HG03521 (cell line): ENCODE data around the gene EXD3.

Experiments
- ATAC-seq: cut with Tn5 transposase; IDR thresholded peaks from one replicate; pipeline ENCODE4 v1.9.1; 2021; ENCODE audit warnings: mild to moderate bottlenecking, moderate library complexity; ENCODE audit not compliant: unreplicated experiment

EXD3 gene

DNA sequence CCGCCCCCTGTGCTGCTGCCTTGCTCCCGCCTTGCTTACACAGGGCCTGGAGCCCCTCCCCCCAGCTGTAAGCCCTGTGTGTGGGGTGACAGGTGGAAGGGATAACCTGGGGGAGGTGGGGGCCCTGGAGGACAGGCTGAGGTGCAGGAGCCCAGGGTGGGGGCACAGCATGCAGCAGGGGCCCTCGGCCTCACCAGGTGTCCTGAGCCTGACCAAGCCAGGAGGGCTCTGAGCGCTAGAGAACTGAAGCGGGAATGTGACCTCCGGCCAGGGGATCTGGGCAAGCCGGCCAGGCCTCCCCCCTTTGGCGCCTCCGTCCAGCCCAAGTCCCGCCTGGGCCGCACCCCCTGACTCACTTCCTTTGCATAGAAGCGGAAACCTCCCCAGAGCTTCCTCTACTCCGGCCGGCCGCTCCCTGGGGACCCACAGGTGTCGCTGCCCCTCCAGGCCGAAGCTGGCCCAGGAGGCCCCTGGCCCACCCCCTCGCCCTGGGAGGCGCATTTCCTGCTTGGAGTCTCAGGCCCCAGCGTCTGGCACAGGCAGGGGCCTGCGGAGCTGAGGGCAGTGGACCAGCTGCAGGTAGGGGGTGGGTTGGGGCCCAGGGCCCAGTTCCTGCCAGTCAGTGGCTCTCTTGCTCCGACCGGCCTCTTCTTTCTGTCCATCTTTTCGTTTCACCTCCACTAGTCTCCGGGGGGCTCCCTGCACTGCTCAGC lies 145.5 kb downstream of the EXD3 start, which contains the start of gene TOR4A:
TOR4A (plus strand) TSS at position 398 of the 713 bp plus-strand sequence. CDS start 964 bp downstream, outside the sequence.
- no peak for ATAC-seq

DNA sequence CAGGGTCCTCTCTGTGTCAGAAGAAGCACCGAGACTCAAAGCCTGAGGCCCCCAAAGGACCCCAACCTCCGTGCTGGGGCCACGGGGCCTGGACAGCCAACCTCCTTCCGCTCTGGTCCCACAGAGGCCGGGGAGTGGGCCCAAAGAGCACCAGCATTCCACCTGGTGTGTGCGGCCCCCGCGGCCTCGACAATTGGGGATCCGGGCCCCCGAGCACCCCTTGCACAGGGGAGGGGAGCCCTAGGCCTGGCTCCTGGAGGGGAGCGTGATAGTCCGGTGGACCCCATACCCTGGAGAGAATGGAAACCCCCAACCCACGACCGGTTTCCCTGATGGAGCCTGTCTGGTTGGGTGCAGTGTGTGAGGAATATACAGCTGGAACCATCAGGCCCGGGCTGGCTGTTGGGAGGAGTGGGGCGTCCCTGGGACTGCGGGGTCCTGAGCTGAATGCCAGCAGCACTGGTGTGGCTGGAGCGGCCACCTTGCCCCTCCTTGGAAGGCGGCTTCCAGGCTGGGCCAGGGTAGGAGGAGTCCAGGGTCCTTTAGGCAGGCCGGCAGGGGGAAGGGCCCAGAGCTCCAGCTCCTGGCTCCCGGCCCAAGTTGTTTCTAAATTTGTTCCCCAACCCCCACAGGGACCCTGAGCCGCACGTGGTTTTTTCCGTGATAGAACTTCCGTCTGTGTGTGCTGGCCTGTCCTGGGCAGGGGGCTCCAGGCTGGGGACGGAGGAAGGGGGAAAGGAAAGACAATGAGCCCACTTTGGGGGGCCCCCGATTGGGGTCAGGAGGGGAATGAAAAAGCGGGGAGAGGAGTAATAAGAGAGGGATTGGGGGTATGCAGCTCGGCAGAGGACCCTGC lies 146.3 kb downstream of the EXD3 start:
- no peak for ATAC-seq

DNA sequence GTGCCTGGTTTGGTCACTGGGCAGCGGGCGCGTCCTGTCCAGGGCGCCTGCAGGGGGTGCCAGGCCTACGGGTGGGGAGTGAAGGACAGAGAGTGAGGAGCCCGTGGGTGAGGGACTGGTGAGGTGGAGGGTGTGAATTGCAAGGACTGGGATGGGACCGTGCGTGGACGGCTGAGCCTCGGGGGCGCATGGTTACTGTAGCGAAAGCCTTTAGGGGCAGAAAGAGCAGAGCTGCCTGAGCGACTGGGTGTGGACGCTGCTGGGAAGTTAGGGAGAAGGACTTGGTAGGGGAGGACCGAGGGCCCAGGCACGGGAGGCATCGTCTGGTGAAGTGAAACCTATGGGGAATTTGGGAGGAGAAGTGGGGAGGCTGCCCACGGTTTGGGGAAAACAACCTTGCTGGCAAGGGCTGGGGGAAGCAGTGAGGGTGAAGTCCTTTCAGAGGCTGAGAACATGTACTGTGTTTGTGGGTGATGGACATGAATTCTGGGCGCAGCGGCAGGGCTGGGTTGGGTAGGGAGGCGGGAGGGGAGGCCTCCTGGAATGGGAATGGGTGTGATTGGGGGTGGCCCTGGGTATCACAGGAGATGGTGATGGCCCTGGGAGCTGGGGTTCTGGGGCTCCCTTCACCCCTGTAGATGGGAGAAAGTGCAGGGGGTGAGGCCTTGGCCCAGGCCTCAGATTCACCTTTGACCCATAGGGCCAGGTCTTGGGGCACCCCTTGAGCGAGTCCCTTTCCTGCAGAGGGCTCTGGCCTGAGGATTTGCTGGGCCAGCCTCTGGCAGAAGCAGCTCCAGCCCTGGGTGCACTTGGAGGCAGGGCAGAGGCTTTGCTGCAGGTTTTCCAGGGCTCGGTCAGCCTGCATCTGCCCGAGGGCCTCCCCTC lies 147.1 kb downstream of the EXD3 start:
- no peak for ATAC-seq

DNA sequence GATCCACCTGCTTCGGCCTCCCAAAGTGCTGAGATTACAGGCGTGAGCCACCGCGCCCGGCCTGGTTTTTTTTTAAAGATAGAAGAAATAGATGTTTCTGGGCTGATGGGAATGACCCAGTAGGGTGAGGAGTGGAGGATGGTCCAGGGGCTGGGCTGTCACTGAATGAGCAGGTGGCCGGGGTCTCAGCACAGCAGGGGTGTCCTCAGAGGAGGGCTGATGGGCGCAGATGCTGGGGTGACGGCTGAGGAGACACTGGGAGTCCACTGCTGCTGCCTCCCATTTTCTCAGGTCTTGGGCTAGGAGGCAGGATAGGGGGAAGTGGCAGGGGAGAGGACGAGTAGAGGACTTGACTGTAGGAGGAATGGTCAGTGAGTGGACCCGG lies 147.8 kb downstream of the EXD3 start:
- no peak for ATAC-seq

DNA sequence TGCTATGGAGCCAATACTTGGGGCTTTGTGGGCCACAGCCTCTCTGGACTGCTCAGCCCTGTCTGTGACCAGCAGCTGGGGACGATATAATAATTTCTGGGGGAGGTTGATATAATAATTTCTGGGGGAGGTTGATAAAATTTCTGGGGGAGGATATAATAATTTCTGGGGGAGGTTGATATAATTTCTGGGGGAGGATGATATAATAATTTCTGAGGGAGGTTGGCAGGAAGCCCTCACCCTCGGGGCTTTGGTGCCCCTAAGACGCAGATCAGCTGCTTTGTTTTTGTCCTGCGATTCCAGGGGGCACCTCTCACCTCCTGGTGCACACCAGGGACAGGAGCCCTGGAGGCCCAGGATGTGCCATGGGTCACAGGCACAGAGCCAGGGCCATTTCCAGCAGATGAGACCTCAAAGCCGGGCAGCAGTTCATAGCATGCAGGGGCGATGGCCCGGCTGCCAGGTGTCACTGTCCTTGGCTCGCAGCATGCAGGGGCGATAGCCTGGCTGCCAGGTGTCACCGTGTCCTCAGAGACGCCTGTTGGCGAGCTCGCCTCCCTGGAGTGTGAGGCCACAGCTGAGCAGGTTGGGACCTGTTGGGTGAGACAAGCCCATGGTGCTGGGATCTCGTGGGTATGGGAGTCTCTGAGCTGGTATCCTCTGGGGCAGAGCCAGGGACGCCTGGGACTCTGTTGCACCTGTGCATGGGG lies 149.2 kb downstream of the EXD3 start:
- ATAC-seq, result no peak

DNA sequence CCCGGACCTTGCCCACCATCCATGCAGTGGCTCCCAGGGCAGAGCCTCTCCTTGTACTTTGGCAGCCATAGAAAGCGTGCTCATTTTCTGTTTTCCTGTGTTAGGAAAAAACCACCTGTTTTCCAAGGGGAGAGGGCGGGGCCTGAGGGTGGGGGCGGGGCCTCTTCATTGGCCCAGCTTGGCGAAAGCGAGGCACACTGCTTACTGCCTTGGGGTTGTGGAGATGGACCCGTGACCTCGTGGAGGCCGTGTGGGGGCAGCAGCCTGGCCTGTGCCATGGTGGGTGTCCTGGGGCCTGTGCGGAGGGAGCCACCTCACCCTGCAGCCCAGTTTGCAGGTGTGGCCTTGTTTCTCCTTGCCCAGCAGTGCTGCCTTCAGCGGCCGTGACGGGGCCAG lies 149.9 kb downstream of the EXD3 start:
- no peak for ATAC-seq

DNA sequence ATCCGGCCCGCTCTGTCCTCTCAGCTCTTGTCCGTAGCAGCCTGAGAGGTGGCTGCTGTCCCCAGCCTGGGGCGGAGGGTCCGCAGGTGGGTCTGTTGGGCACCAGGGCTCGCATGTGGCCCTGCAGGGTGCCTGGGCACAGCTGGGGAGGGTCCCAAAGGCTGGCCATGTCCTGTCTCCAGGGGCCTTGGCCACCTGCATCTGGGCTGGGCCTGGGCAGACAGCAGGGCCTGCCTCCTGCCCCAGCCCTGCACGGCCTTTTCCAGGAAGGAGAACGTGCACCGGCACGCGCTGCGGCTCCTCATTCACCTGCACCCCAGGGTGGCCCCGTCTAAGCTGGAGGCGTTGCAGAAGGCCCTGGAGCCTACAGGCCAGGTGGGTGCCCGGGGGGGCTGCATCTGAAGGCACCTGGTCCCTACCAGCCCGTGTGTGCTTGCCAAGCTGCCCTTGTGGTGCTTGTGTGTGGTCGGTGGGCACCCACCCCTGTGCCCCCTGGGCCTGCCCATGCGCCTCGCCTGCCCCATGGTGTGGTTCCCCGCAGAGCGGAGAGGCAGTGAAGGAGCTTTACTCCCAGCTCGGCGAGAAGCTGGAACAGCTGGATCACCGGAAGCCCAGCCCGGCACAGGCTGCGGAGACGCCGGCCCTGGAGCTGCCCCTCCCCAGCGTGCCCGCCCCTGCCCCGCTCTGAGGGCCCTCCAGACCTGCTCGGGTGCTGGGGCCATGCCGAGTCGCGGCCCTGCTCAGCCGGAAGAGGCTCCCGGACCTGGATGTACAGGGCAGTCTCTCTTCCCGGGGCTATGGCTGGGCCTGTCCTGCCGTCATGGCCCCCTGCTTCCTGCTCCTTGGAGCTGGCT lies 150.5 kb downstream of the EXD3 start:
- no peak for ATAC-seq

DNA sequence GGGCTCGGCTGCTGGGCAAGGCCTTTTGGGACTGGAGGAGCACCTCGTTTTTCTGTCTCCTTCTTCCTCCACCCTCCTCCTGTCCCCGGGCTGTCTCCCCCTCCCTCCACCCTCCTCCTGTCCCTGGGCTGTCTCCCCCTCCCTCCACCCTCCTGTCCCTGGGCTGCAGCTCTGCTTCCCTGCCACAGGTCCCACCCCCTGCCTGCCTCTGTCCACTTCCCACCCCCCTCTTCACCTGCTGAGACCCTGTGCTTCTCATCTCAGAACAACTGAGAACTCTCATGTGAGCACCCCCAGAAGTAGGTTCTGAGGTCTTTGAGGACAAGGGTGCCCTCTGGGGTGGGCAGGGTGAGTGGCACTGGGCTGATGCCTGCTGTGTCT lies 151.3 kb downstream of the EXD3 start:
- ATAC-seq, result no peak

DNA sequence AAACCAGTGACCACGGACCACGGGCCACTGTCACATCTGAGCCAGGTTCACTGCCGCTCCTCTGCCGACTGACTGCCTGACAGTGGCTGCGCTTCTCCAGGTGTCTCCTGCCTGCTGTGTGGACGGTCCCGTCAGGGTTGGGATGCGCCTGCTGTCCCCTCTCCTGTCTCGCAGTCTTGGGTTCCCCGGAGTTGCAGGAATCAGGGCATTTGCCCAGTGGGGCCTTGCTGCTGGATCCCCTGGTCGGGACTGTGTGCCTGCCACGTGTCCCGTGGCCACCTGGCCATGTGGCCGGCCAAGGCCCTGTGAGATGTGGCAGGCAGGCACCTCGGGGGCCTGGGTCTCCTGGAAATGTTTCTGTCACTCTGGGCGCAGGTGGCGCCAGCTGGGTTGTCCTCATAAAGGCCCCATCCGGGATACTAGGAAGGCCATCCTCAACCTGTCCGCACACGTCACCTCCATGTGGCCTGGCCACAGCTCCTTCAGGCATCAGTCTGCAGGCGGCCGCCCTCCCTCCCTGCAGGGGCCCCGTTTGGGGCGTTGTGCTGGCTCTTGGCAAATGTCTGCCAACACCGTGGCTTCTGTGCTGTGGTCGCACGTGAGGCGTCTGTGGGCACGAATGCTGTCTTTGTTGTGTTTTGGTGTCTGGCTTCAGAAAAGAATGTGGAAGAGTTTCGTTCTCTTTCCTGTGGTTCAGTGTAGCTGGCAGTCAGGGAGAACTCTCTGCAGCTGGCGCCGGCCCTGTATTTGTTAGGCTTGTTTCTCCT lies 151.8 kb downstream of the EXD3 start:
- ATAC-seq, result no peak

DNA sequence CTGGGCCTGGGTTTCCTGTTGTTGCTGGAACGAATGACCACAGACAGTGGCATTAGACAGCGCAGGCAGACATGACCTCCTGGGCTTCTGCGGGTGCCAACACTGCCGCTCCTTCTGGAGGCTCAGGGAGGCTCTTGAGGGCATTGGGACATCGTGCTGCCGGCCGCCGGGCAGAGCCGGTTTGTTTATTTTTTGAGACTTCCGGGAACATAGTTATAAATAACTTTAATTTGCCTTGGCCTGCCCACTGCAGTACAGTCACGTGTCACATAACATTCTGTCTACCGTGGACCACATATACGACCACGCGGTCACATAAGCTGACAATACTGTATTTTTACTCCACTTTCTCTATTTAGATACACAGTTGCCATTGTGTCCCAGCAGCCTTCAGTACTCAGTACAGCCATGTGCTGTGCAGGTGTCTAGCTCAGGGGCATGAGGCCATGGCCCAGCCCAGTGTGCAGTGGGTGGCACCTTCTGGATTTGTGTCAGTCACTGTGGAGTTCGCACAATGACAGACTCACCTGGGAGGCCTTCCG lies 153.7 kb downstream of the EXD3 start:
- ATAC-seq, result no peak

DNA sequence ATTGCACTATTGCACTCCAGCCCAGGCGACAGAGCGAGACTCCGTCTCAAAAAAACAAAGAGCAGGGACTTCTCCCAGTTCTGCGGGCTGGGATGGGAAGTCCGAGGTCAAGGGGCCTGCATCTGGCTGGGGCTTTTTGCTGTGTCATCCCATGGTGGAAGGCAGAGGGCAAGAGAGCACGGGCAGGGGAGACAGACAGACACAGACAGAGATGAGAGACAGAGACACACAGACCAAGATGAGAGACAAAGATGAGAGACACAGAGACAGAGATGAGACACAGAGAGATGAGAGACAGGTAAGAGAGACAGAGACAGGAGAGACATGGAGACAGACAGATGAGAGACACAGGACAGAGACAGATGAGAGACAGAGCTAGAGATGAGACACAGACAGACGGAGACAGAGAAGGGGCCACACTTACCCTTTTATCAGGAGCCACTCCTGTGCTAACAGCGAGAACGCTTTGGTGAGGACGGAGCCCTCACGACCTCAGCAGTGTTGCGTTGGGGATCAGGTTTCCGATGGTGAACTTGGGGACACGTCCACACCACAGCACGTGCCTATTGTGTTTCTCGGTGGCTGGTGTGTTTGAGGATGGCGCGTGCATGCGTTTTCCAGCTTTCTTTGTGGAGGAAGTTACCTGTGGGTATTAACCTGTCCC lies 154.3 kb downstream of the EXD3 start:
- no peak for ATAC-seq

DNA sequence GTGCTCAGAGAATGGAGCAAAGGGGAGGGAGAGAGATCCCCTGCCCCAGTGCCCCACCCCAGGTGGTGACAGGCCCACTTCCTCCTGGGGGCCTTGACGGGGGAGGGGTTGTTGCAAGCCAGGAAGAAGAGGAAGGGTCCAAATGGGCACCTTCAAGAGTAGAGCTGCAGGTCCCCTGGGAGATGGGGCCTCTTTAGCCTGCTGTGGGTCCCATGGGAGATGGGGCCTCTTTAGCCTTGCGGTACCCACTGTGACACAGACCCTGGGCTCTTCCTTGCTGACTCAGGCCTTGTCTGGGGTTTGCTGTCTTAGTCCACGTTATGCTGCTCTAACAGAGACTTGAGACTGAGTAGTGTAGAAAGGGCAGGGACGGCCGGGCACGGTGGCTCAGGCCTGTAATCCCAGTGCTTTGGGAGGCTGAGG lies 155.0 kb downstream of the EXD3 start:
- no peak for ATAC-seq

DNA sequence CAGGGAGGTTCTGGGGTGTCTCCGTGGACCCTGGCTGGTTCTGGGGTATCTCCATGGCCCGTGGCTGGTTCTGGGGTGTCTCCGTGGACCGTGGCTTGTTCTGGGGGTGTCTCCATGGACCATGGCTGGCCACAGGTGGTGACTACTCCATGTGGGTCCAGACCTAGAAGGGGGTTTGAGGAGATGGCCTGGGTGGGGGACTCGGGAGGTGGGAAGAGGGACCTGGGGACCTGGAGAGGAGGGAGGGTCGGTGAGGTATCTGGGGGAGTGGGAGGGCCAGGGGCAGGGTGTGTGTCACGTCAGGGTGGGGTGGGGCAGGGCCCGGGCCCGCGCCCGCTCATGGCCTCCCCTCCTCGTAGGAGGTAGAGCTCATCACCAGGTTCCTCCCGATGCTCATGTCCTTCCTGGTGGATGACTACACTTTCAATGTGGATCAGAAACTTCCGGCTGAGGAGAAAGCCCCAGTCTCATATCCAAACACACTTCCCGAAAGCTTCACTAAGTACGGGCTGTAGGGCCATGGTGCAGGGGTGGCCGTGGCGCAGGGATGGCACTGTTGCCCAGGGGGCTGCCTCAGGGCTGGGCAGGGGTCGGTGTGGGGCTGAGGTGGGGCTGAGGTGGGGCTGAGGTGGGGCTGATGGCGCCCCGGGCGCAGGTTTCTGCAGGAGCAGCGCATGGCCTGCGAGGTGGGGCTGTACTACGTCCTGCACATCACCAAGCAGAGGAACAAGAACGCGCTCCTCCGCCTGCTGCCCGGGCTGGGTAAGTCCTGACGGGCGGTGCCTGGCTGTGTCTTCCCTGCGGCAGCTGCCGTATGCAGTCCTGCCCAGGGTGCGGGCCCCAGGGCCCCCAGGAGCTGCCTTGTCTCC lies 156.1 kb downstream of the EXD3 start:
- no peak for ATAC-seq

DNA sequence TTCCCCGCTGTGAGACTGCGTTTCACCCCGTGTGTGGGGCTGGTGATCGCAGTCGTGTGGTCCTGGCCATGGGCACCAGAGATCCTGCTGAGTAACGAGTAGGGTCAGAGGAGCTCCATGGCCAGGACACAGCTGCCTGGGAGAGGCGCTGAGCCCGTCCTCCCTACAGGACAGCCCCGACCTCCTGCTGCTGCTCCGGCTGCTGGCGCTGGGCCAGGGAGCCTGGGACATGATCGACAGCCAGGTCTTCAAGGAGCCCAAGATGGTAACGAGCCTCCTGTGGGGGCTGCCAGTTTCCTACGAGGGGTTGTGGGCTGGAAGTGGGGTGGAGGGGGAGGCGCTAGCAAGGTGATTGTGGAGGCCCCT lies 156.8 kb downstream of the EXD3 start:
- ATAC-seq, result no peak

DNA sequence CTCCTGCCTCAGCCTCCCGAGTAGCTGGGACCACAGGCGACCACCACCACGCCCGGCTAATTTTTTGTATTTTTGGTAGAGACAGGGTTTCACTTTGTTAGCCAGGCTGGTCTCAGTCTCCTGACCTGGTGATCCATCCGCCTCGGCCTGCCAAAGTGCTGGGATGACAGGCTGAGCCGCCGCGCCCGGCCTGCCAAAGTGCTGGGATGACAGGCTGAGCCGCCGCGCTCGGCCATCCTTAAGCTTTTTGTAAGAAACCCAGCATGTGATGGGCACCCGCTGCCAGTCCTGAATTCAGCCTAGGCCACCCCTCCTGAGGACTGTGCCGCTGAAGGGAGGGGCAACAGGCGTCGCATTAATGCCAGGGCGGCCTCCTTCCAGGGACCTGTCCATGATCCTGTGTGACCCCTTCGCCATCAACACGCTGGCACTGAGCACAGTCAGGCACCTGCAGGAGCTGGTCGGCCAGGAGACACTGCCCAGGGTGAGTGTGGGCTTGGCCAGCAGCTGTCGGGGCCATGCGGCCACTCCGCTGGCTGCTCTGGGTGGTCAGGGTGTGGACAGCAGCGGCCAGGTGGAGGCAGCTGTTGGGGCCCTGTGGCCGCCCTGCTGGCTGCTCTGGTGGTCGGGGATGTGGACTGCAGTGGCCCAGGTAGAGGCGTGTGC lies 157.3 kb downstream of the EXD3 start:
- ATAC-seq, result no peak

DNA sequence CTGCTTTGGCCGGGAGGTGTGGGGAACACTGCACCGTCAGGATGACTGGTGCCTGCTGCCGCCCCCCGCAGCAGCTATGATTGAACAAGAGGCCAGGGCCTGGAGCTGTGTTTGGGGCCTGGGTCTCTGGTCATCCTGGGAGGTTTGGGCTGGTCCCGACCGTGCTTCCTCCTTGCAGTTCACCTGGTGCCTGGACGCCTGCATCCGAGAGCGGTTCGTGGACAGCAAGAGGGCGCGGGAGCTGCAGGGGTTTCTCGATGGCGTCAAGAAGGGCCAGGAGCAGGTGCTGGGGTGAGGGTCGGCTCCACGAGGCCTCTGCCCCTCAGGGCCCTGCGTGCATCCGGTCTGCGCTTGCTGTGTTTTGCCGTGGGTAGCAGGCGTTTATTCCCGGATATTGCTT lies 158.9 kb downstream of the EXD3 start:
- ATAC-seq, result no peak

DNA sequence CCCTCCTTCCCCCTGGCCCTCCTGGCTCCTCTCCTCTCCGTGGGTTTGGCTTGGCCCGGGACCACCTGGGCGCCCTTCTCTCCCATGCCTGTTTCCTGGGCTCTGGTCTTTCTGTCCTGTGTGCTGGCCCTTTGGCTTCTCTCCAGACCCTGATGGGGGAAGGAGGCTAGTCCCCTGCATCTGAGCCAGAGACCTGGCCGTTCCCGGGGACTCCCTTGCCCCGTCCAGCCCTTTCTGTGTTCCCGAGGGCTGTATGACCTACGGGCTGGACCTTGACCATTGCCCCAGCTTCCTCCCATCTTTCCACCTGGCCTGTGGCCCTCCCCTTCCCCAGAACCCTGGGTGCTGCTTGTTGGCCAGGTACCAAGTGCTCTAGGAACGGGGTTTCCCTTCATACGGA lies 159.5 kb downstream of the EXD3 start:
- ATAC-seq, result no peak
